BJ (cell line): ENCODE results near the gene SRPK3. TPM values are rescaled to one million over a fixed set of nuclear protein-coding genes. Genes with fewer than 3 reads are reported as not detected.

Source experiments
- CTCF ChIA-PET: fragments of 350-600 bp; formaldehyde crosslinking; extraction: SDS; loops from one replicate; lab custom pipeline; 2021; ENCODE audit warnings: antibody characterized with exemption, inconsistent platforms; lab: Yijun Ruan, JAX
- POLR2A ChIA-PET: fragments of 300-600 bp; sonication (Branson Sonifier 250); formaldehyde crosslinking; extraction: SDS; loops from one replicate; lab custom pipeline; 2021; ENCODE audit warnings: antibody characterized with exemption; lab: Charles Lee
- DNase-seq: peaks from one replicate; pipeline ENCODE4 v3.0.0-alpha.2; 2011; ENCODE audit warnings: low read depth
- H3K27me3 ChIP-seq: 2 replicates; pipeline ENCODE4 v1.6.0; 2011; ENCODE audit warnings: low read length; ENCODE audit not compliant: control insufficient read depth, insufficient read depth
- H3K36me3 ChIP-seq: 2 replicates; pipeline ENCODE4 v1.5.1; 2011; ENCODE audit warnings: low read length; ENCODE audit not compliant: control insufficient read depth, insufficient read depth
- H3K4me3 ChIP-seq: 2 replicates; pipeline ENCODE4 v1.5.1; 2011; ENCODE audit warnings: low read depth, mild to moderate bottlenecking, control low read depth, low read length
- CTCF ChIP-seq: IDR thresholded peaks from 2 replicates; pipeline ENCODE4 v1.5.1; 2011; ENCODE audit warnings: low read depth, mild to moderate bottlenecking, control low read depth, inconsistent platforms, low read length, moderate library complexity; ENCODE audit not compliant: insufficient read depth
- polyA plus RNA-seq: library from polyadenylated mRNA; depleted of rRNA; stranded (reverse); fragments of >200 nt; gene quantifications from 2 replicates; pipeline ENCODE4 v1.2.3, GENCODE V29; 2011

Gene SRPK3
- polyA plus RNA-seq, 1 experiment = 1.1 TPM

GRCh38 chrX:153804100-153804595 is 23.3 kb downstream of the SRPK3 start:
- H3K4me3 ChIP-seq = no peak overlapping the region
- CTCF ChIA-PET = no interaction called here
- H3K27me3 ChIP-seq = no peaks in the 10 kb centered on the region
- H3K36me3 ChIP-seq = no peaks in the 10 kb centered on the region
- POLR2A ChIA-PET = no interaction called here
- TF ChIP-seq CTCF = no peak
- no peak for DNase-seq

GRCh38 chrX:153804621-153805020 is 23.8 kb downstream of the SRPK3 start:
- Histone ChIP-seq H3K36me3 (no peaks in the 10 kb centered on the region), H3K27me3 (no peaks in the 10 kb centered on the region), H3K4me3 (no peak overlapping the region)
- no peak for TF ChIP-seq CTCF
- DNase-seq = no peak
- ChIA-PET POLR2A (no interaction called here), CTCF (no interaction called here)

GRCh38 chrX:153805436-153805835 is 24.6 kb downstream of the SRPK3 start:
- TF ChIP-seq CTCF = no peak

GRCh38 chrX:153806999-153807575 is 26.2 kb downstream of the SRPK3 start:
- Histone ChIP-seq H3K36me3 (no peaks in the 10 kb centered on the region), H3K4me3 (no peak overlapping the region), H3K27me3 (no peaks in the 10 kb centered on the region)
- TF ChIP-seq CTCF = no peak
- POLR2A ChIA-PET = no interaction called here
- DNase-seq = no peak
- CTCF ChIA-PET = no interaction called here

More at GRCh38 chrX:153805436-153805835, 24.6 kb downstream of the SRPK3 start:
- POLR2A ChIA-PET = no interaction called here
- H3K4me3 ChIP-seq = no peak overlapping the region
- no peaks in the 10 kb centered on the region for H3K36me3 ChIP-seq
- CTCF ChIA-PET = no interaction called here
- no peak for DNase-seq
- no peaks in the 10 kb centered on the region for H3K27me3 ChIP-seq

- ChIA-PET POLR2A (no interaction called here), CTCF (no interaction called here)
- TF ChIP-seq CTCF = no peak
- no peak for DNase-seq
- Histone ChIP-seq H3K36me3 (no peaks in the 10 kb centered on the region), H3K27me3 (no peaks in the 10 kb centered on the region; the same call in 1 of the 2 replicates), H3K4me3 (no peak overlapping the region)
These were observed 27.1 kb downstream of the SRPK3 start for GRCh38 chrX:153807976-153808375.
